ENCODE results near the gene HTR6. TPM values are rescaled to one million over a fixed set of nuclear protein-coding genes. Genes with fewer than 3 reads are reported as not detected.

The HTR6 gene
- total RNA-seq, 1 experiment from 2014 or later: 0.10 TPM

GRCh38 chr1:19704247-19705113 lies 39.8 kb downstream of the HTR6 start:
- no TSS peak for BruUV-seq (replicated peaks)
- no peak overlapping the region for H3K27ac ChIP-seq (ENCODE audit: low read length)
- no peaks in the 10 kb centered on the region for H3K4me1 ChIP-seq (ENCODE audit: control insufficient read depth, insufficient read depth, low read length)
- ATAC-seq (peak; percentile 96), DNase-seq (ENCODE audit: low read depth, low spot score) (peak; percentile 38)
- no peaks in the 10 kb centered on the region for H3K9me3 ChIP-seq (ENCODE audit: control insufficient read depth, insufficient read depth, low read depth, low read length)
- H3K36me3 ChIP-seq (ENCODE audit: control insufficient read depth, insufficient read depth, low read length): no peaks in the 10 kb centered on the region
- in situ Hi-C loops (cut with HindIII; ENCODE audit: low pct_unique_long_range_greater_than_20kb, low sequenced_read_pairs): no loop called here
- POLR2A ChIA-PET: interaction anchor here (0.5 to 0.6 kb wide), 2 partner anchors 8 to 98 kb away, joined by 3 read pairs; no protein-coding TSS in a partner anchor
- CTCF ChIA-PET: interaction anchor here (0.6 to 3.8 kb wide), 5 partner anchors 23 to 96 kb away, joined by 3 to 57 read pairs (median 5); no protein-coding TSS in a partner anchor
- intact Hi-C loops (cut with micrococcal nuclease; ENCODE audit: unreplicated experiment): no loop called here
- no peak overlapping the region for H3K4me3 ChIP-seq (ENCODE audit: low read depth in 2 of 2, low read length in 2 of 2)
- no peaks in the 10 kb centered on the region for H3K27me3 ChIP-seq (ENCODE audit: control insufficient read depth, insufficient read depth, low read length)
- TF ChIP-seq, protein P1, sequence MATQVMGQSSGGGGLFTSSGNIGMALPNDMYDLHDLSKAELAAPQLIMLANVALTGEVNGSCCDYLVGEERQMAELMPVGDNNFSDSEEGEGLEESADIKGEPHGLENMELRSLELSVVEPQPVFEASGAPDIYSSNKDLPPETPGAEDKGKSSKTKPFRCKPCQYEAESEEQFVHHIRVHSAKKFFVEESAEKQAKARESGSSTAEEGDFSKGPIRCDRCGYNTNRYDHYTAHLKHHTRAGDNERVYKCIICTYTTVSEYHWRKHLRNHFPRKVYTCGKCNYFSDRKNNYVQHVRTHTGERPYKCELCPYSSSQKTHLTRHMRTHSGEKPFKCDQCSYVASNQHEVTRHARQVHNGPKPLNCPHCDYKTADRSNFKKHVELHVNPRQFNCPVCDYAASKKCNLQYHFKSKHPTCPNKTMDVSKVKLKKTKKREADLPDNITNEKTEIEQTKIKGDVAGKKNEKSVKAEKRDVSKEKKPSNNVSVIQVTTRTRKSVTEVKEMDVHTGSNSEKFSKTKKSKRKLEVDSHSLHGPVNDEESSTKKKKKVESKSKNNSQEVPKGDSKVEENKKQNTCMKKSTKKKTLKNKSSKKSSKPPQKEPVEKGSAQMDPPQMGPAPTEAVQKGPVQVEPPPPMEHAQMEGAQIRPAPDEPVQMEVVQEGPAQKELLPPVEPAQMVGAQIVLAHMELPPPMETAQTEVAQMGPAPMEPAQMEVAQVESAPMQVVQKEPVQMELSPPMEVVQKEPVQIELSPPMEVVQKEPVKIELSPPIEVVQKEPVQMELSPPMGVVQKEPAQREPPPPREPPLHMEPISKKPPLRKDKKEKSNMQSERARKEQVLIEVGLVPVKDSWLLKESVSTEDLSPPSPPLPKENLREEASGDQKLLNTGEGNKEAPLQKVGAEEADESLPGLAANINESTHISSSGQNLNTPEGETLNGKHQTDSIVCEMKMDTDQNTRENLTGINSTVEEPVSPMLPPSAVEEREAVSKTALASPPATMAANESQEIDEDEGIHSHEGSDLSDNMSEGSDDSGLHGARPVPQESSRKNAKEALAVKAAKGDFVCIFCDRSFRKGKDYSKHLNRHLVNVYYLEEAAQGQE (IDR thresholded peaks at IDR 0.05; ENCODE audit: insufficient read depth in 1 of 2, low read depth in 2 of 2, low read length in 1 of 2): peak in 1 of 2 experiments; percentile 58; a peak in 1 of 4 replicates
- peak; percentile 97 for TF ChIP-seq CTCF (IDR thresholded peaks at IDR 0.05)
- TF ChIP-seq SIN3A (IDR thresholded peaks at IDR 0.05; ENCODE audit: borderline replicate concordance, insufficient read depth, low read depth, low read length): no peak
- no peak for TF ChIP-seq POLR2AphosphoS5 (IDR thresholded peaks at IDR 0.05; ENCODE audit: low read depth, low read length)
- TF ChIP-seq TCF7L2 (IDR thresholded peaks at IDR 0.05; ENCODE audit: low read depth, low read length): no peak

DNA sequence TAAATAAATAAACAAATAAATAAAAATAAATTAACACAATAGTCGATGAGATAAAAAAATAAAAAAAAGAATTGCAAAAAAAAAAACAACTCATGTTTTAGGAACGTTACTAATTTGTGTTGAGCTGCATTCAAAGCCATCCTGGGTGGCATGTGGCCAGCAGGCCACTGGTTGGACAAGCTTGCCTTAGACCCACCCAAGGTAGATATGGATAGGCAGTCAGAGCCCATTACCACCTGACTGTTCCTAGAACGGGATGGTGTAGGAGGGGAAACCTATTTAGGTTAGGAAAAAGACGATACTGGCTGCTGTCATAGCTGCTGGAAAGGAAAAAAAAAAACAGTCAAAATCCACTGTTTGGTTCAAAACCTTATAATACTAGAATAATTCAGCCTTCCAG lies 40.8 kb downstream of the HTR6 start:
- no peak overlapping the region for H3K4me3 ChIP-seq (ENCODE audit: low read depth in 2 of 2, low read length in 2 of 2)
- in situ Hi-C loops (cut with HindIII; ENCODE audit: low pct_unique_long_range_greater_than_20kb, low sequenced_read_pairs): no loop called here
- H3K9me3 ChIP-seq (ENCODE audit: control insufficient read depth, insufficient read depth, low read depth, low read length): no peaks in the 10 kb centered on the region
- H3K27ac ChIP-seq (ENCODE audit: low read length): no peak overlapping the region
- intact Hi-C loops (cut with micrococcal nuclease; ENCODE audit: unreplicated experiment): no loop called here
- CTCF ChIA-PET: interaction anchor here (0.7 to 3.8 kb wide), 3 partner anchors 22 to 60 kb away, joined by 3 to 57 read pairs (median 8); no protein-coding TSS in a partner anchor
- H3K4me1 ChIP-seq (ENCODE audit: control insufficient read depth, insufficient read depth, low read length): no peaks in the 10 kb centered on the region
- H3K36me3 ChIP-seq (ENCODE audit: control insufficient read depth, insufficient read depth, low read length): no peaks in the 10 kb centered on the region
- ATAC-seq (no peak), DNase-seq (ENCODE audit: low read depth, low spot score) (no peak)
- no peaks in the 10 kb centered on the region for H3K27me3 ChIP-seq (ENCODE audit: control insufficient read depth, insufficient read depth, low read length)
- no TSS peak for BruUV-seq (replicated peaks)
- POLR2A ChIA-PET: no interaction called here
- no peak for TF ChIP-seq CTCF (IDR thresholded peaks at IDR 0.05)

All from Panc1 (cell line).